Fibroblast of lung (primary cell): ENCODE measurements around the gene FBXW11. TPM values are rescaled to one million over a fixed set of nuclear protein-coding genes. Genes with fewer than 3 reads are reported as not detected.

Source experiments
- DNase-seq, 2 donors: peaks; one replicate each; pipeline versions ENCODE4 v3.0.0 to v3.0.0-alpha.2; 2010; ENCODE audit warnings: low read depth in 2 of 2
- H2AFZ ChIP-seq: 2 replicates; pipeline ENCODE4 v1.5.1; 2012; ENCODE audit warnings: low read length, control low read depth, inconsistent platforms
- H3K27ac ChIP-seq: 2 replicates; pipeline ENCODE4 v1.5.1; 2011; ENCODE audit warnings: low read length, control low read depth; ENCODE audit not compliant: insufficient read depth
- H3K27me3 ChIP-seq: 2 replicates; pipeline ENCODE4 v1.5.1; 2011; ENCODE audit warnings: mild to moderate bottlenecking, low read length; ENCODE audit not compliant: control insufficient read depth, insufficient read depth
- H3K36me3 ChIP-seq: 2 replicates; pipeline ENCODE4 v1.5.1; 2011; ENCODE audit warnings: low read length; ENCODE audit not compliant: control insufficient read depth, insufficient read depth
- H3K4me1 ChIP-seq: 2 replicates; pipeline ENCODE4 v1.5.1; 2011; ENCODE audit warnings: low read length; ENCODE audit not compliant: control insufficient read depth, insufficient read depth; ENCODE audit errors: extremely low read depth
- H3K4me2 ChIP-seq: 2 replicates; pipeline ENCODE4 v1.5.1; 2011; ENCODE audit warnings: low read length, control low read depth; ENCODE audit not compliant: insufficient read depth; ENCODE audit errors: extremely low read depth
- H3K4me3 ChIP-seq, 4 experiments: fragments of 200-600 bp in 1 of 4; sonication (generic) in 1 of 4; replicated peaks in 1 of 4; 2 replicates each; pipeline ENCODE4 v1.5.1; 2011 to 2016; ENCODE audit warnings: low read length in 4 of 4, low read depth in 3 of 4, mild to moderate bottlenecking in 3 of 4, control low read depth in 2 of 4, inconsistent platforms in 1 of 4, mixed read lengths in 1 of 4; ENCODE audit not compliant: insufficient read depth in 1 of 4; ENCODE audit errors: control extremely low read depth in 1 of 4
- H3K79me2 ChIP-seq: 2 replicates; pipeline ENCODE4 v1.5.1; 2012; ENCODE audit warnings: mild to moderate bottlenecking, low read length, inconsistent platforms; ENCODE audit not compliant: control insufficient read depth, insufficient read depth
- H3K9ac ChIP-seq: 2 replicates; pipeline ENCODE4 v1.5.1; 2011; ENCODE audit warnings: mild to moderate bottlenecking, low read length, control low read depth; ENCODE audit not compliant: insufficient read depth
- H3K9me3 ChIP-seq: 2 replicates; pipeline ENCODE4 v1.5.1; 2012; ENCODE audit warnings: low read depth, low read length; ENCODE audit not compliant: control insufficient read depth, insufficient read depth
- H4K20me1 ChIP-seq: 2 replicates; pipeline ENCODE4 v1.5.1; 2011; ENCODE audit warnings: low read length; ENCODE audit not compliant: control insufficient read depth, insufficient read depth; ENCODE audit errors: extremely low read depth
- EZH2 ChIP-seq: IDR thresholded peaks from 2 replicates; pipeline ENCODE4 v1.5.1; 2012; ENCODE audit warnings: low read length, control low read depth, mild to moderate bottlenecking; ENCODE audit errors: missing control alignments
- polyA plus RNA-seq, 2 donors: library from polyadenylated mRNA; depleted of rRNA in 1 of 2; stranded (reverse) in 1 of 2; unstranded in 1 of 2; fragments of >200 nt; gene quantifications; 2 replicates each; pipeline ENCODE4 v1.2.1, GENCODE V29; 2011 to 2012; ENCODE audit warnings: missing spikeins in 1 of 2
- total RNA-seq: library from RNA; depleted of rRNA; stranded (reverse); fragments of >200 nt; gene quantifications from 2 replicates; pipeline ENCODE4 v1.2.1, GENCODE V29; 2014
- TF ChIP-seq, protein P1 (sequence below), 2 donors: IDR thresholded peaks in 1 of 2; conservative IDR thresholded peaks in 1 of 2; 1 replicate in 1 of 2; 2 replicates in 1 of 2; pipeline ENCODE4 v1.5.1; 2011 to 2012; ENCODE audit warnings: low read length in 2 of 2, control low read depth in 1 of 2, inconsistent platforms in 1 of 2, low read depth in 1 of 2, mild to moderate bottlenecking in 1 of 2

Gene FBXW11
- total and polyA plus RNA-seq, 2 donors (not counting 1 experiment from before 2014, with no cell fraction given): 52.6 to 113 TPM

DNA sequence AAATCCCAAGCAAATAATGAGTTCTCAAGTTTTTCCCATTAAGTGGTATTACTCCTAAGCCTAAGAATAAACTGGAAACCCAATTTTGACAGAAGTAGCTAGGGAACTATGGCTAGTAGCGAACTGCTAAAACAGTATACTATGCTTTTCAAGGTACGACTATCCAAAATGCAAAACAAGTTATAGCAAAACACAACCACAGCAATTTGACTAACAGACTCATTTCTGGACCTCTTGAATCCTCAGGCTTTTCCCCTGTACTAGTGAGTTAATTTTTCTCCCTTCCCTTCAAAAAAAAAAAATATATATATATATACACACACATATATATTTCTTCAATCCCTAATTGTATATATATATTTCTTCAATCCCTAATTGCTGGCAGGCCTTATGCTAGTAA lies 7.3 kb downstream of the FBXW11 start:
- TF ChIP-seq, protein P1, sequence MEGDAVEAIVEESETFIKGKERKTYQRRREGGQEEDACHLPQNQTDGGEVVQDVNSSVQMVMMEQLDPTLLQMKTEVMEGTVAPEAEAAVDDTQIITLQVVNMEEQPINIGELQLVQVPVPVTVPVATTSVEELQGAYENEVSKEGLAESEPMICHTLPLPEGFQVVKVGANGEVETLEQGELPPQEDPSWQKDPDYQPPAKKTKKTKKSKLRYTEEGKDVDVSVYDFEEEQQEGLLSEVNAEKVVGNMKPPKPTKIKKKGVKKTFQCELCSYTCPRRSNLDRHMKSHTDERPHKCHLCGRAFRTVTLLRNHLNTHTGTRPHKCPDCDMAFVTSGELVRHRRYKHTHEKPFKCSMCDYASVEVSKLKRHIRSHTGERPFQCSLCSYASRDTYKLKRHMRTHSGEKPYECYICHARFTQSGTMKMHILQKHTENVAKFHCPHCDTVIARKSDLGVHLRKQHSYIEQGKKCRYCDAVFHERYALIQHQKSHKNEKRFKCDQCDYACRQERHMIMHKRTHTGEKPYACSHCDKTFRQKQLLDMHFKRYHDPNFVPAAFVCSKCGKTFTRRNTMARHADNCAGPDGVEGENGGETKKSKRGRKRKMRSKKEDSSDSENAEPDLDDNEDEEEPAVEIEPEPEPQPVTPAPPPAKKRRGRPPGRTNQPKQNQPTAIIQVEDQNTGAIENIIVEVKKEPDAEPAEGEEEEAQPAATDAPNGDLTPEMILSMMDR (conservative IDR thresholded peaks at IDR 0.05 in 1 of 2, IDR thresholded peaks at IDR 0.05 in 1 of 2; ENCODE audit: low read depth in 1 of 2, low read length in 2 of 2): no peak
- TF ChIP-seq EZH2: no peak
- H3K4me3 ChIP-seq: no peak overlapping the region
- H2AFZ ChIP-seq: no peak overlapping the region
- H3K4me1 ChIP-seq: peaks cover 5% of the 10 kb centered on the region
- H3K4me2 ChIP-seq: no peak overlapping the region
- peaks cover 95% of the 10 kb centered on the region for H3K79me2 ChIP-seq
- no peak for DNase-seq
- H3K36me3 ChIP-seq: peaks cover 2% of the 10 kb centered on the region
- no peaks in the 10 kb centered on the region for H3K27me3 ChIP-seq
- H3K27ac ChIP-seq: no peak overlapping the region
- peaks cover 6% of the 10 kb centered on the region for H4K20me1 ChIP-seq
- no peaks in the 10 kb centered on the region for H3K9me3 ChIP-seq
- no peak overlapping the region for H3K9ac ChIP-seq

DNA sequence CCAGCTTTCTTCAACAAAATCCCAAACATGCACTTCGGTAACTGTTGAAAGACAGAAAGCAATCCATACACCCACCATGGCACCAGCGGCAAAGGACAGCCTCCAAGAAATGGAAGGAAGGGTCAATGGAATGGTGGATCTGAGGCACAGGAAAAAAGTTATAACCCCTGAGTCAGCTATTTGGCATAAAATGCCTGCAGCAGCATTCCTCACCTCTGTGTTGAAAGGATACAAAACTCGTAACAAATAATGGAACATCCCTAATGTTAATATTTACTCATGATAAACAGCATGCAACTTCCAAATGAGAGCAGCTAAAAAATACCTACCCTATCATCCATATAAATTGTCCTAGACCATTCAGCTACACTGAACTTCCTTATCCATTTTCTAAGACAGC lies 9.4 kb downstream of the FBXW11 start:
- Histone ChIP-seq H4K20me1 (peaks cover 6% of the 10 kb centered on the region), H2AFZ (no peak overlapping the region), H3K4me1 (peaks cover 2% of the 10 kb centered on the region), H3K4me3 (no peak overlapping the region), H3K9me3 (no peaks in the 10 kb centered on the region), H3K36me3 (peaks cover 2% of the 10 kb centered on the region), H3K4me2 (peak overlapping the region; percentile 10), H3K9ac (no peak overlapping the region), H3K27ac (no peak overlapping the region), H3K79me2 (peaks cover 84% of the 10 kb centered on the region), H3K27me3 (no peaks in the 10 kb centered on the region)
- TF ChIP-seq EZH2: no peak
- TF ChIP-seq, protein P1 (conservative IDR thresholded peaks at IDR 0.05 in 1 of 2, IDR thresholded peaks at IDR 0.05 in 1 of 2; ENCODE audit: low read depth in 1 of 2, low read length in 2 of 2): no peak
- DNase-seq: no peak

DNA sequence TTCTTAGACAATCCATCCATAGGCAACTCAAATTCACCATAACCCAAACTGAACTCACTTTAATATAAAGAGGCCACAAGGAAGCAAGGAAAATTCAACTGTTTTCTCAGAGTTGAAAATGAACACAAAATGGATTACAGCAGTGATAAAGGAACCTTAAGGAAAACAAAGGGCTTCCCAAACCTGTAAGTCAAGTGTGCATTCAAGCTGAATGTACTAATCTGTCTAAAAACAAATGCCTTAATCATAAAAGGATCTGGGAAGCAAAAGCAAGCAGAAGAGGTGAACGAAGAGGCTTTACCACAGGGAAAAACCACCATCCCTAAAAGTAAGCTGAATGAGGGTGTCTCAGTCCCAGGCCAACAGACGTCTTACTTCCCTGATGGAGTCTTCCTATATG lies 13.6 kb downstream of the FBXW11 start:
- TF ChIP-seq EZH2: no peak
- TF ChIP-seq, protein P1 (conservative IDR thresholded peaks at IDR 0.05 in 1 of 2, IDR thresholded peaks at IDR 0.05 in 1 of 2; ENCODE audit: low read depth in 1 of 2, low read length in 2 of 2): no peak
- peaks cover 3% of the 10 kb centered on the region for H4K20me1 ChIP-seq

More for the DNA sequence above, 13.6 kb downstream of the FBXW11 start:
- no peaks in the 10 kb centered on the region for H3K27me3 ChIP-seq
- H3K36me3 ChIP-seq: no peaks in the 10 kb centered on the region
- H3K27ac ChIP-seq: no peak overlapping the region
- H3K4me3 ChIP-seq: no peak overlapping the region
- H3K4me1 ChIP-seq: peaks cover 2% of the 10 kb centered on the region
- no peak overlapping the region for H3K4me2 ChIP-seq
- no peak overlapping the region for H3K9ac ChIP-seq
- no peaks in the 10 kb centered on the region for H3K9me3 ChIP-seq
- peaks cover 67% of the 10 kb centered on the region for H3K79me2 ChIP-seq
- no peak for DNase-seq
- H2AFZ ChIP-seq: no peak overlapping the region
